ENCODE measurements around the gene EFEMP1. TPM values are rescaled to one million over a fixed set of nuclear protein-coding genes. Genes with fewer than 3 reads are reported as not detected.

EFEMP1 gene
- total and polyA plus RNA-seq, 2 experiments from 2014 or later: 54.6 to 63.4 TPM

GRCh38 chr2:55907686-55908085, 15.9 kb downstream of the EFEMP1 start:
- no peaks in the 10 kb centered on the region for H3K27me3 ChIP-seq
- no peak overlapping the region for H2AFZ ChIP-seq
- 29% methylated on average over 3 of the region's 3 CpGs for WGBS (ENCODE audit: low lambda C conversion rate, missing lambda C conversion rate)
- no peak overlapping the region for H3K27ac ChIP-seq
- H3K9me2 ChIP-seq (replicated peaks; ENCODE audit: insufficient read depth): no peaks in the 10 kb centered on the region
- H3K4me2 ChIP-seq: no peak overlapping the region
- TF ChIP-seq EZH2phosphoT487 (IDR thresholded peaks at IDR 0.05; ENCODE audit: low read depth, severe bottlenecking, unreplicated experiment) (no peak), EZH2 (IDR thresholded peaks at IDR 0.05; ENCODE audit: borderline replicate concordance) (no peak), CTCF (IDR thresholded peaks at IDR 0.05; ENCODE audit: poor library complexity) (no peak)
- no peaks in the 10 kb centered on the region for H4K20me1 ChIP-seq (ENCODE audit: insufficient read depth, poor library complexity, severe bottlenecking)
- H3K79me2 ChIP-seq: no peaks in the 10 kb centered on the region
- H3K4me1 ChIP-seq (ENCODE audit: insufficient read depth): no peaks in the 10 kb centered on the region
- no peaks in the 10 kb centered on the region for H3K36me3 ChIP-seq (replicated peaks; ENCODE audit: insufficient read depth, low read depth)
- no peak for DNase-seq (ENCODE audit: low spot score)
- no peaks in the 10 kb centered on the region for H3K9me3 ChIP-seq (ENCODE audit: low read depth)
- no peak overlapping the region for H3K4me3 ChIP-seq

DNA sequence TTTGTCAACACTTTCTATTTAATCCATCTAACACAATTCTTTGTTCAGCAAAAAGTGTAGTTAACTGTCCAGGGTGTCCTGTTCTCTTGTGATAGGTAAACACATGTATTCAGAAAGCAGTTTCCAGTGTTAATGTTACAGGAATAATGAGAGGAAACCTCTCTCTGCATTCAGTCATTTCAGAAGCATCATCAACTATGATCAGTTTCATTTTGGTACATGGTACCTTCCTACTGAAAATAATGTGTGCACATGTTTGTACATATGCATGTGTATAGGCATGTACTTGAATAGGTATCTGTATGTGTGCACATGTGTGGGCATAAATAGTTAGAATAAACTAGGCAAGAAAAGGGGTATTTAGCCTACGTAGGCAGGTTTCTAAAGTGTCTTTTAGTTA, 16.6 kb downstream of the EFEMP1 start:
- Histone ChIP-seq H3K36me3 (replicated peaks; ENCODE audit: insufficient read depth, low read depth) (no peaks in the 10 kb centered on the region), H3K4me1 (ENCODE audit: insufficient read depth) (no peaks in the 10 kb centered on the region), H3K4me3 (no peak overlapping the region), H3K9me2 (replicated peaks; ENCODE audit: insufficient read depth) (no peaks in the 10 kb centered on the region), H4K20me1 (ENCODE audit: insufficient read depth, poor library complexity, severe bottlenecking) (no peaks in the 10 kb centered on the region), H3K79me2 (no peaks in the 10 kb centered on the region), H3K9me3 (ENCODE audit: low read depth) (no peaks in the 10 kb centered on the region), H3K27me3 (no peaks in the 10 kb centered on the region), H3K4me2 (no peak overlapping the region), H3K27ac (no peak overlapping the region), H2AFZ (no peak overlapping the region)
- TF ChIP-seq CTCF (IDR thresholded peaks at IDR 0.05; ENCODE audit: poor library complexity) (no peak), EZH2phosphoT487 (IDR thresholded peaks at IDR 0.05; ENCODE audit: low read depth, severe bottlenecking, unreplicated experiment) (no peak), EZH2 (IDR thresholded peaks at IDR 0.05; ENCODE audit: borderline replicate concordance) (no peak)
- 84% methylated on average over 1 of the region's 1 CpG for WGBS (ENCODE audit: low lambda C conversion rate, missing lambda C conversion rate)
- no peak for DNase-seq (ENCODE audit: low spot score)

DNA sequence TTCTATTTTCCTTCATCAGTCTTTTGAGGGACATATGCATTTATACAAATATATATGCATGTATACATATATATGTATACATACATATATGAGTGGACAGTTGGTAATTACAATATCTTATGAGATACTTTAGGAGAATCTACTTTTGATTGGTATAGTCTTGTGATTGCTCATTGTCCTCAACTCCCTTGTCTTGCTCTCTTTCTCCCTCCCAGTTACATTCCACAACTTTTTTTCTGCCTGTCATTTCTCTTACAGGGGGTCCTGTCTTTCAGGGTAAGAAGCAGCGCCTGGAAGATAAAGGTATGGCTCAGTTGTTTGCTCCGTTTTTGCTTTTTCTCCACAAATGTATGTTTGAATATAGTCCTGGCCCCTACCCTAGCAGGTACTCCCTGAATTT, 19.9 kb downstream of the EFEMP1 start:
- Histone ChIP-seq H4K20me1 (ENCODE audit: insufficient read depth, poor library complexity, severe bottlenecking) (no peaks in the 10 kb centered on the region), H3K27me3 (no peaks in the 10 kb centered on the region), H3K4me1 (ENCODE audit: insufficient read depth) (peaks cover 6% of the 10 kb centered on the region), H3K79me2 (no peaks in the 10 kb centered on the region), H3K27ac (no peak overlapping the region), H2AFZ (no peak overlapping the region), H3K9me3 (ENCODE audit: low read depth) (no peaks in the 10 kb centered on the region), H3K4me2 (no peak overlapping the region), H3K36me3 (replicated peaks; ENCODE audit: insufficient read depth, low read depth) (no peaks in the 10 kb centered on the region), H3K4me3 (no peak overlapping the region), H3K9me2 (replicated peaks; ENCODE audit: insufficient read depth) (no peaks in the 10 kb centered on the region)
- 92% methylated on average over 2 of the region's 2 CpGs for whole genome bisulfite sequencing (ENCODE audit: low lambda C conversion rate, missing lambda C conversion rate)
- no peak for DNase-seq (ENCODE audit: low spot score)
- TF ChIP-seq EZH2phosphoT487 (IDR thresholded peaks at IDR 0.05; ENCODE audit: low read depth, severe bottlenecking, unreplicated experiment) (no peak), EZH2 (IDR thresholded peaks at IDR 0.05; ENCODE audit: borderline replicate concordance) (no peak), CTCF (IDR thresholded peaks at IDR 0.05; ENCODE audit: poor library complexity) (no peak)

DNA sequence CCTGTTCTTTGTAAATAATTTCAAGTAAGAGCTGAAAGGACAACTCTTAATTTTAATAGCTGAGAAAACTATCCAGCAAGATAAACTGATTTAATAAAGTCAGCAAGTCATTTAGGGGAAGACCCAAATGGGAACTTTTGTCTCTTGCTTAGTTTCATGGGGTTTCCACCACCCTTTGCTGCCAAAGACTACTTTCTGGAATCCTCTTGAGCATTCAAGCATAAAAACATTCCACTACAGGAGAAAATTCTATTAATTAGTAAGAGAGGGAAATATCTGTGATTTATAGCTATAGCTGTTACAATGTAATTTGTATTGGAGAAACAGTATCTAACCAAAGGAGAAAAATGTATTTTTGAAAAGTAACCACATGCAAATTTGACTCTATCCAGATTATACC, 20.6 kb downstream of the EFEMP1 start:
- Histone ChIP-seq H3K9me3 (ENCODE audit: low read depth) (no peaks in the 10 kb centered on the region), H3K79me2 (no peaks in the 10 kb centered on the region), H2AFZ (no peak overlapping the region), H4K20me1 (ENCODE audit: insufficient read depth, poor library complexity, severe bottlenecking) (no peaks in the 10 kb centered on the region), H3K4me3 (no peak overlapping the region), H3K4me1 (ENCODE audit: insufficient read depth) (peaks cover 6% of the 10 kb centered on the region), H3K36me3 (replicated peaks; ENCODE audit: insufficient read depth, low read depth) (no peaks in the 10 kb centered on the region), H3K9me2 (replicated peaks; ENCODE audit: insufficient read depth) (no peaks in the 10 kb centered on the region), H3K27me3 (no peaks in the 10 kb centered on the region), H3K27ac (no peak overlapping the region), H3K4me2 (no peak overlapping the region)
- no peak for TF ChIP-seq EZH2phosphoT487 (IDR thresholded peaks at IDR 0.05; ENCODE audit: low read depth, severe bottlenecking, unreplicated experiment)
- no peak for TF ChIP-seq CTCF (IDR thresholded peaks at IDR 0.05; ENCODE audit: poor library complexity)
- TF ChIP-seq EZH2 (IDR thresholded peaks at IDR 0.05; ENCODE audit: borderline replicate concordance): no peak
- no peak for DNase-seq (ENCODE audit: low spot score)

Data from hepatocyte (in vitro differentiated cells).